Adrenal gland (tissue), 5 donors: ENCODE data around the gene NLGN2.

Experiments used
- POLR2A ChIP-seq, 2 donors: fragments of 450-650 bp; IDR thresholded peaks; one replicate each; pipeline ENCODE4 v1.6.1; 2017; ENCODE audit warnings: antibody characterized with exemption in 2 of 2, mild to moderate bottlenecking in 2 of 2, moderate library complexity in 1 of 2
- TF ChIP-seq, protein P1 (sequence below), 6 experiments: fragments of 450-650 bp in 4 of 6; fragments of 200-600 bp in 2 of 6; sonication (generic) in 1 of 6; IDR thresholded peaks; 1 replicate in 5 of 6; 2 replicates in 1 of 6; pipeline versions ENCODE4 v1.5.1 to v1.8.0; 2016 to 2021; ENCODE audit warnings: antibody characterized with exemption in 6 of 6, mild to moderate bottlenecking in 2 of 6, moderate library complexity in 1 of 6
- donor health status: DM: no; HTN: no; CAD: no.

DNA sequence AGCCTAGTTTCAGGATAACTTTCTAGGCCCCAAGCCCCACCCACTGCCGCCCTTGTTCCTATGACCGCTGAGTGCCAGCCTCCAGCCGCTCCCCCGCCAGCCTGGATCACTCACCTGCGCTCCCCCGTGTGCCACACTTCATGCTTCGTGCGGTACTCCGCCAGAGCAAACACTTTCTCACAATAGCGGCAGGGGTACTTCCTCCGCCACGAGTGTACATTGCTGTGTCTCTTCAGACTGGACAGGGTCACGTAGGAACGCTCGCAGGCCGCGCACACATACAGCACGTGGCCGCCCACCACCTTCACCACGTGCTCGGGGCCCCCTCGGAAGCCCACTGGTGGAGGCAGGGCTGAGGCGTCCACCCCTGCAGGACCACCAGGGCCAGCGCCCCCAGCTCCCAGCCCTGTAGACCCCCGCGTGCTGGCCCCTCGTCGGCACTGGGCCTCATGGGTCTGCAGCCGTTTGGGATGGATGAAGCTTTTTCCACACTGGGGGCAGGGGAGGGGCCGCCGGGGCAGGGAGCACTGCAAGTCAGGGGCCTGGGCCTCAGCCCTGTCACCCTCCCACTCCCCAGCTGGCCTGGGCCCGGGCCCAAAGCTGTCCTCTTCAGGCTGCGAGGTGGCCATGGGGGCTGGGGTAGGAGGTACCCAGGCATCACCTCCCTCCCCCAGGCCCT is 58.1 kb downstream of the NLGN2 start:
- TF ChIP-seq, protein P1, sequence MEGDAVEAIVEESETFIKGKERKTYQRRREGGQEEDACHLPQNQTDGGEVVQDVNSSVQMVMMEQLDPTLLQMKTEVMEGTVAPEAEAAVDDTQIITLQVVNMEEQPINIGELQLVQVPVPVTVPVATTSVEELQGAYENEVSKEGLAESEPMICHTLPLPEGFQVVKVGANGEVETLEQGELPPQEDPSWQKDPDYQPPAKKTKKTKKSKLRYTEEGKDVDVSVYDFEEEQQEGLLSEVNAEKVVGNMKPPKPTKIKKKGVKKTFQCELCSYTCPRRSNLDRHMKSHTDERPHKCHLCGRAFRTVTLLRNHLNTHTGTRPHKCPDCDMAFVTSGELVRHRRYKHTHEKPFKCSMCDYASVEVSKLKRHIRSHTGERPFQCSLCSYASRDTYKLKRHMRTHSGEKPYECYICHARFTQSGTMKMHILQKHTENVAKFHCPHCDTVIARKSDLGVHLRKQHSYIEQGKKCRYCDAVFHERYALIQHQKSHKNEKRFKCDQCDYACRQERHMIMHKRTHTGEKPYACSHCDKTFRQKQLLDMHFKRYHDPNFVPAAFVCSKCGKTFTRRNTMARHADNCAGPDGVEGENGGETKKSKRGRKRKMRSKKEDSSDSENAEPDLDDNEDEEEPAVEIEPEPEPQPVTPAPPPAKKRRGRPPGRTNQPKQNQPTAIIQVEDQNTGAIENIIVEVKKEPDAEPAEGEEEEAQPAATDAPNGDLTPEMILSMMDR (IDR thresholded peaks at IDR 0.05), result no peak
- no peak for TF ChIP-seq POLR2A (IDR thresholded peaks at IDR 0.05)
